ENCODE results near the gene KLHL2. TPM values are rescaled to one million over a fixed set of nuclear protein-coding genes. Genes with fewer than 3 reads are reported as not detected.

KLHL2 gene
- total and polyA plus RNA-seq, 9 of the 15 experiments (the other 6 are each of a cell fraction or from before 2014, with no cell fraction given), result 2.5 to 11.3 (median 6.1) TPM

DNA sequence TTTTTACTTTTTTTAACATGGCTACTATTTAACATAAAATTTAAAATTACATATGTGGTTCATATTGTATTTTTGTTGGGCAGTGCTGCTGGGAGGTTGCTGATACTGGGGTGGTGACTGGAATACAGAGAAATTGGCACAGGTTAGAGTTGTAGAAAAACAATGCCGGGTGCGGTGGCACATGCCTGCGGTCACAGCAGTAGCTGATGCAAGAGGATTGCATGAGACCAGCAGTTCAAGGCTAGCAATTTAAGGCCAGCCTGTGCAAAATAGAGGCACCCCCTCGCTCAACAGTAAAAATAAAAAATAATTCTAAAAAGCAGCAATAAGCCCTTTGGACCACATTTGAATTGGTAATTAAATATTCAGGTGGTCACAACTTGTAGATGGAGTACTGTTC is 159.7 kb downstream of the KLHL2 start (continued):
- TF ChIP-seq, protein P1, sequence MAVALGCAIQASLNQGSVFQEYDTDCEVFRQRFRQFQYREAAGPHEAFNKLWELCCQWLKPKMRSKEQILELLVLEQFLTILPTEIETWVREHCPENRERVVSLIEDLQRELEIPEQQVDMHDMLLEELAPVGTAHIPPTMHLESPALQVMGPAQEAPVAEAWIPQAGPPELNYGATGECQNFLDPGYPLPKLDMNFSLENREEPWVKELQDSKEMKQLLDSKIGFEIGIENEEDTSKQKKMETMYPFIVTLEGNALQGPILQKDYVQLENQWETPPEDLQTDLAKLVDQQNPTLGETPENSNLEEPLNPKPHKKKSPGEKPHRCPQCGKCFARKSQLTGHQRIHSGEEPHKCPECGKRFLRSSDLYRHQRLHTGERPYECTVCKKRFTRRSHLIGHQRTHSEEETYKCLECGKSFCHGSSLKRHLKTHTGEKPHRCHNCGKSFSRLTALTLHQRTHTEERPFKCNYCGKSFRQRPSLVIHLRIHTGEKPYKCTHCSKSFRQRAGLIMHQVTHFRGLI (CRISPR knock-in tag; IDR thresholded peaks at IDR 0.05), result peak; percentile 55; the same call in 1 of the 2 replicates
- TF ChIP-seq CEBPG (CRISPR knock-in tag; IDR thresholded peaks at IDR 0.05) (no peak), CEBPG (tag; conservative IDR thresholded peaks at IDR 0.05 in 1 of 2, IDR thresholded peaks at IDR 0.05 in 1 of 2) (peak; percentile 46 to 64; a peak in 3 of 4 replicates), POLR2H (tag; IDR thresholded peaks at IDR 0.05; ENCODE audit: low read depth) (no peak), ZNF224 (CRISPR knock-in tag; IDR thresholded peaks at IDR 0.05) (no peak), BACH1 (tag; IDR thresholded peaks at IDR 0.05) (no peak), TSC22D4 (tag; IDR thresholded peaks at IDR 0.05) (no peak), ZNF175 (CRISPR knock-in tag; IDR thresholded peaks at IDR 0.05; ENCODE audit: low read depth) (0 out of 2 replicates have a peak, but pooled peaks have one; percentile 52), NR3C1 (CRISPR knock-in tag; IDR thresholded peaks at IDR 0.05) (no peak), U2AF1 (optimal IDR thresholded peaks at IDR 0.05; ENCODE audit: low read depth, low read length) (no peak), POLR2A (conservative IDR thresholded peaks at IDR 0.05) (no peak), ETV6 (IDR thresholded peaks at IDR 0.05; ENCODE audit: borderline replicate concordance in 1 of 2, low read depth in 2 of 2, low read length in 1 of 2) (no peak), ETV6 (CRISPR knock-in tag; IDR thresholded peaks at IDR 0.05; ENCODE audit: borderline replicate concordance) (no peak), HIVEP1 (CRISPR knock-in tag; IDR thresholded peaks at IDR 0.05) (no peak), ZKSCAN8 (CRISPR knock-in tag; IDR thresholded peaks at IDR 0.05) (no peak)
- TF ChIP-seq, protein P2, sequence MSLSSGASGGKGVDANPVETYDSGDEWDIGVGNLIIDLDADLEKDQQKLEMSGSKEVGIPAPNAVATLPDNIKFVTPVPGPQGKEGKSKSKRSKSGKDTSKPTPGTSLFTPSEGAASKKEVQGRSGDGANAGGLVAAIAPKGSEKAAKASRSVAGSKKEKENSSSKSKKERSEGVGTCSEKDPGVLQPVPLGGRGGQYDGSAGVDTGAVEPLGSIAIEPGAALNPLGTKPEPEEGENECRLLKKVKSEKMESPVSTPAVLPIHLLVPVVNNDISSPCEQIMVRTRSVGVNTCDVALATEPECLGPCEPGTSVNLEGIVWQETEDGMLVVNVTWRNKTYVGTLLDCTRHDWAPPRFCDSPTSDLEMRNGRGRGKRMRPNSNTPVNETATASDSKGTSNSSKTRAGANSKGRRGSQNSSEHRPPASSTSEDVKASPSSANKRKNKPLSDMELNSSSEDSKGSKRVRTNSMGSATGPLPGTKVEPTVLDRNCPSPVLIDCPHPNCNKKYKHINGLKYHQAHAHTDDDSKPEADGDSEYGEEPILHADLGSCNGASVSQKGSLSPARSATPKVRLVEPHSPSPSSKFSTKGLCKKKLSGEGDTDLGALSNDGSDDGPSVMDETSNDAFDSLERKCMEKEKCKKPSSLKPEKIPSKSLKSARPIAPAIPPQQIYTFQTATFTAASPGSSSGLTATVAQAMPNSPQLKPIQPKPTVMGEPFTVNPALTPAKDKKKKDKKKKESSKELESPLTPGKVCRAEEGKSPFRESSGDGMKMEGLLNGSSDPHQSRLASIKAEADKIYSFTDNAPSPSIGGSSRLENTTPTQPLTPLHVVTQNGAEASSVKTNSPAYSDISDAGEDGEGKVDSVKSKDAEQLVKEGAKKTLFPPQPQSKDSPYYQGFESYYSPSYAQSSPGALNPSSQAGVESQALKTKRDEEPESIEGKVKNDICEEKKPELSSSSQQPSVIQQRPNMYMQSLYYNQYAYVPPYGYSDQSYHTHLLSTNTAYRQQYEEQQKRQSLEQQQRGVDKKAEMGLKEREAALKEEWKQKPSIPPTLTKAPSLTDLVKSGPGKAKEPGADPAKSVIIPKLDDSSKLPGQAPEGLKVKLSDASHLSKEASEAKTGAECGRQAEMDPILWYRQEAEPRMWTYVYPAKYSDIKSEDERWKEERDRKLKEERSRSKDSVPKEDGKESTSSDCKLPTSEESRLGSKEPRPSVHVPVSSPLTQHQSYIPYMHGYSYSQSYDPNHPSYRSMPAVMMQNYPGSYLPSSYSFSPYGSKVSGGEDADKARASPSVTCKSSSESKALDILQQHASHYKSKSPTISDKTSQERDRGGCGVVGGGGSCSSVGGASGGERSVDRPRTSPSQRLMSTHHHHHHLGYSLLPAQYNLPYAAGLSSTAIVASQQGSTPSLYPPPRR (CRISPR knock-in tag; IDR thresholded peaks at IDR 0.05; ENCODE audit: borderline replicate concordance), result no peak
- TF ChIP-seq, protein P3, sequence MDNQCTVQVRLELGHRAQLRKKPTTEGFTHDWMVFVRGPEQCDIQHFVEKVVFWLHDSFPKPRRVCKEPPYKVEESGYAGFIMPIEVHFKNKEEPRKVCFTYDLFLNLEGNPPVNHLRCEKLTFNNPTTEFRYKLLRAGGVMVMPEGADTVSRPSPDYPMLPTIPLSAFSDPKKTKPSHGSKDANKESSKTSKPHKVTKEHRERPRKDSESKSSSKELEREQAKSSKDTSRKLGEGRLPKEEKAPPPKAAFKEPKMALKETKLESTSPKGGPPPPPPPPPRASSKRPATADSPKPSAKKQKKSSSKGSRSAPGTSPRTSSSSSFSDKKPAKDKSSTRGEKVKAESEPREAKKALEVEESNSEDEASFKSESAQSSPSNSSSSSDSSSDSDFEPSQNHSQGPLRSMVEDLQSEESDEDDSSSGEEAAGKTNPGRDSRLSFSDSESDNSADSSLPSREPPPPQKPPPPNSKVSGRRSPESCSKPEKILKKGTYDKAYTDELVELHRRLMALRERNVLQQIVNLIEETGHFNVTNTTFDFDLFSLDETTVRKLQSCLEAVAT (IDR thresholded peaks at IDR 0.05), result no peak
- TF ChIP-seq, protein P4, sequence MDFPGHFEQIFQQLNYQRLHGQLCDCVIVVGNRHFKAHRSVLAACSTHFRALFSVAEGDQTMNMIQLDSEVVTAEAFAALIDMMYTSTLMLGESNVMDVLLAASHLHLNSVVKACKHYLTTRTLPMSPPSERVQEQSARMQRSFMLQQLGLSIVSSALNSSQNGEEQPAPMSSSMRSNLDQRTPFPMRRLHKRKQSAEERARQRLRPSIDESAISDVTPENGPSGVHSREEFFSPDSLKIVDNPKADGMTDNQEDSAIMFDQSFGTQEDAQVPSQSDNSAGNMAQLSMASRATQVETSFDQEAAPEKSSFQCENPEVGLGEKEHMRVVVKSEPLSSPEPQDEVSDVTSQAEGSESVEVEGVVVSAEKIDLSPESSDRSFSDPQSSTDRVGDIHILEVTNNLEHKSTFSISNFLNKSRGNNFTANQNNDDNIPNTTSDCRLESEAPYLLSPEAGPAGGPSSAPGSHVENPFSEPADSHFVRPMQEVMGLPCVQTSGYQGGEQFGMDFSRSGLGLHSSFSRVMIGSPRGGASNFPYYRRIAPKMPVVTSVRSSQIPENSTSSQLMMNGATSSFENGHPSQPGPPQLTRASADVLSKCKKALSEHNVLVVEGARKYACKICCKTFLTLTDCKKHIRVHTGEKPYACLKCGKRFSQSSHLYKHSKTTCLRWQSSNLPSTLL (IDR thresholded peaks at IDR 0.05), result no peak
